Measurements from ENCODE around the gene ZNF319. TPM values are rescaled to one million over a fixed set of nuclear protein-coding genes. Genes with fewer than 3 reads are reported as not detected.
"Not testable (repeated sequence)": the region's sequence is repeated elsewhere in the genome, so short reads cannot be mapped to it uniquely, and the experiment has no call there.

ZNF319 gene
- total RNA-seq, 1 experiment from 2014 or later: 5.6 TPM

GRCh38 chr16:57987441-57988177 is 12.9 kb downstream of the ZNF319 start:
- no peak overlapping the region for H3K4me3 ChIP-seq
- no peak overlapping the region for H3K27ac ChIP-seq
- H3K4me1 ChIP-seq: no peaks in the 10 kb centered on the region; the same call in 1 of the 2 replicates
- DNase-seq: no peak
- no peaks in the 10 kb centered on the region for H3K27me3 ChIP-seq
- no peaks in the 10 kb centered on the region for H3K9me3 ChIP-seq (replicated peaks)
- H3K36me3 ChIP-seq: no peaks in the 10 kb centered on the region

GRCh38 chr16:57986196-57986595 is 14.3 kb downstream of the ZNF319 start:
- Histone ChIP-seq H3K27ac (no peak overlapping the region), H3K27me3 (no peaks in the 10 kb centered on the region), H3K9me3 (replicated peaks) (no peaks in the 10 kb centered on the region), H3K4me3 (no peak overlapping the region), H3K36me3 (no peaks in the 10 kb centered on the region), H3K4me1 (peaks cover 11% of the 10 kb centered on the region)
- DNase-seq: no peak

DNA sequence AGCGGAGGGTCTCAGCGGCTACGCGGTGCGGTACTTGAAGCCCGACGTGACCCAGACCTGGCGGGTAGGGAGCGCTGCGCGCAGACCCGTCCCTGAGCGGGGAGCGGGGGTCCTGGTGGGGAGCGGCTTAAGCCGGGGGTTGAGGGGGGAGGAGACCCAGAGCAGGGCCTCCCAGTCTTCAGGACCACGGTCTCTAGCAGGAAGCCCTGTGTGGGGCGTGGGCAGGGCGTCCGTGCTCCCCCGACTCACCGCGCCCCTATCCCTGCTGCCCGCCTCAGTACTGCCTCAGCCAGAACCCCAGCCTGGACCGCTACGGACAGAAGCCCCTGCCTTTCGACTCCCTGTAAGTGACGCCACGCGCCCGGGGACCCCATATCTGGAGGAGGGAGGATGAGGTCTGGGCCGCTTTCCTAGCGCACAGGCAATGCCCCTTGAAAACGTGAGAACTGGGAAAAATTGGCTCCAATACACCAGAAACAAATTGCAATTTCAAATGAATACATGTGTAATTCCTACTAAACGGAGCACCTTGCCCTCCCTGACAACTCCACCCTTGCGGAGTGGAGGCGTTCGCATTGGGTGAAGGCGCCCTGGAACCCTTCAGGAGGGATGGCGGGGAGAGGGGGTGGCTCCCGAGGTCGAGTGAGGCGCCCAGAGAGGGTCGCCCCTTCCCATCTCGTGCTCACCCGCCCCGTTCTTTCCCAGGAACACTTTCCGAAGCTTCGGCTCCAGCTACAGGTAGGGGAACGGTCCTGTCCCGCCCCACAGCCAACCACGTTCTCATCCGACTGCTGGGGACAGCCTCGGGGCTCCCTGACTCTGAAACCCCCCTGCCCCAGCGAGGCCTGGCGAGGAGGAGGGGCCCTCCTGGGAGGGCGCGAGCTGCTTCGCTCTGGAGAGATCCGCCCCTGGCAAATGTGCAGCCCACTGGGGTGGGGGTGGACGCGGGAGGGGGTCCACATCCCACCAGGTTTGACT is 15.0 kb downstream of the ZNF319 start:
- Histone ChIP-seq H3K4me3 (no peak overlapping the region), H3K27me3 (no peaks in the 10 kb centered on the region), H3K27ac (no peak overlapping the region), H3K9me3 (replicated peaks) (no peaks in the 10 kb centered on the region), H3K36me3 (no peaks in the 10 kb centered on the region), H3K4me1 (peaks cover 11% of the 10 kb centered on the region)
- no peak for DNase-seq

- Histone ChIP-seq H3K36me3 (no peaks in the 10 kb centered on the region), H3K27ac (no peak overlapping the region), H3K4me3 (no peak overlapping the region), H3K4me1 (peaks cover 11% of the 10 kb centered on the region), H3K9me3 (replicated peaks) (no peaks in the 10 kb centered on the region), H3K27me3 (peaks cover under 1% of the 10 kb centered on the region; the same call in 1 of the 2 replicates)
- DNase-seq: no peak
Observed at GRCh38 chr16:57984443-57985203, 15.8 kb downstream of the ZNF319 start.

DNA sequence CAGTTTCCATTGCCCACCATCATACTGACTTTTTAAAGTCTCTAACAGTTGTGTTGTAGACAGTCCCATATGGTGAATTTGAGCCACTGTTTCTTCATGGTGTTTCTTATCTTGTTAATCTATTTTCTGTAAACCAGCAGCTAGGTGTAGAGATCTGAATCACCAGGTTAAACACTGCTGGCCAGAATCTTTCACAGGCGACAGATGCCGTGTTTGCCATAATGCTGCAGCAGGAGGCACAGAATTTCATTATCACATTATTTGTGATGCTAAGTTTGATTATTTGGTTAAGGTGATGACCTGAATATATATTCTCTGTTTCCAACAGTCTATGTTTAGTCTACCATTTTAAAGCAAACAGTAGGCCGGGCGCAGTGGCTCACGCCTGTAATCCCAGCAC is 18.1 kb downstream of the ZNF319 start:
- H3K4me3 ChIP-seq: no peak overlapping the region
- no peak overlapping the region for H3K27ac ChIP-seq
- peaks cover 11% of the 10 kb centered on the region for H3K4me1 ChIP-seq
- H3K36me3 ChIP-seq: no peaks in the 10 kb centered on the region
- no peaks in the 10 kb centered on the region for H3K9me3 ChIP-seq (replicated peaks)
- peaks cover 12% of the 10 kb centered on the region for H3K27me3 ChIP-seq
- DNase-seq: no peak

DNA sequence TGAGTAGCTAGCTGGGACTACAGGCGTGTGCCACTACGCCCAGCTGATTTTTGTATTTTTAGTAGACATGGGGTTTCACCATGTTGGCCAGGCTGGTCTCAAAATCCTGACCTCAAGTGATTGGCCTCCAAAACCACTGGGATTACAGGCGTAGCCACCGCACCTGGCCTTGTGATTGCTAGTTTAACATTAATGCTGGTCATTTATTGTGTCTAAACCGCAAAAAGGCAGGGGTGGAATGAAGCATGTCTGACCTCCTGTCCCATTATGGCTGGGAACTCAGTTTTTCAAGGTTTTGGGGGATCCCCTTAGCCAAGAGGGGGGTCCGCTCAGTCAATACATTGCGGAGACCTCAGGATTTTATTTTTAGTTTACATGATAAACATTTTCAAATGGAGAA is 18.8 kb downstream of the ZNF319 start:
- no peak overlapping the region for H3K4me3 ChIP-seq
- H3K27ac ChIP-seq: no peak overlapping the region
- no peaks in the 10 kb centered on the region for H3K9me3 ChIP-seq (replicated peaks)
- H3K4me1 ChIP-seq: peaks cover 11% of the 10 kb centered on the region
- peaks cover 12% of the 10 kb centered on the region for H3K27me3 ChIP-seq
- peak; percentile 49 to 56 for DNase-seq
- no peaks in the 10 kb centered on the region for H3K36me3 ChIP-seq

GRCh38 chr16:57979006-57979585 is 21.4 kb downstream of the ZNF319 start:
- no peak overlapping the region for H3K27ac ChIP-seq
- no peaks in the 10 kb centered on the region for H3K9me3 ChIP-seq (replicated peaks)
- no peak for DNase-seq
- H3K27me3 ChIP-seq: peaks cover 12% of the 10 kb centered on the region
- no peak overlapping the region for H3K4me3 ChIP-seq
- H3K4me1 ChIP-seq: peaks cover 11% of the 10 kb centered on the region
- no peaks in the 10 kb centered on the region for H3K36me3 ChIP-seq

DNA sequence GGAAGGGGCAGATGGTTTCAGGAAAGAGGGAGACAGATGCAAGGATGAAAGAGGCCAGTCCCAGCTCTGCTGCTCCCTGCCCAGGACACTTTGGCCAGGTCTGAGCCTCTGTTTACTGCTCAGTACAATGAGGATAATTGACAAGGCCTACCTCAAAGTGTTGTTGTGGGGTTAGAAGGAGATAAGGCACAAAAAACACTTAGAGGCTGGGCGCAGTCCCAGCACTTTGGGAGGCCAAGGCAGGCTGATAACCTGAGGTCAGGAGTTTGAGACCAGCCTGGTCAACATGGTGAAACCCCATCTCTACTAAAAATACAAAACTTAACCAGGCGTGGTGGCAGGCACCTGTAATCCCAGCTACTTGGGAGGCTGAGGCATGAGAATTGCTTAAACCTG is 22.4 kb downstream of the ZNF319 start:
- Histone ChIP-seq H3K27me3 (peaks cover 12% of the 10 kb centered on the region), H3K4me1 (peaks cover 11% of the 10 kb centered on the region)
- not testable (repeated sequence) for H3K4me3 ChIP-seq; H3K36me3 ChIP-seq; H3K27ac ChIP-seq; DNase-seq; H3K9me3 ChIP-seq (replicated peaks)

- Histone ChIP-seq H3K9me3 (replicated peaks) (no peaks in the 10 kb centered on the region), H3K27me3 (peaks cover 12% of the 10 kb centered on the region), H3K27ac (no peak overlapping the region), H3K4me3 (no peak overlapping the region), H3K4me1 (peaks cover 11% of the 10 kb centered on the region), H3K36me3 (no peaks in the 10 kb centered on the region)
- DNase-seq: no peak
Observed at GRCh38 chr16:57977418-57978069, 22.9 kb downstream of the ZNF319 start.

DNA sequence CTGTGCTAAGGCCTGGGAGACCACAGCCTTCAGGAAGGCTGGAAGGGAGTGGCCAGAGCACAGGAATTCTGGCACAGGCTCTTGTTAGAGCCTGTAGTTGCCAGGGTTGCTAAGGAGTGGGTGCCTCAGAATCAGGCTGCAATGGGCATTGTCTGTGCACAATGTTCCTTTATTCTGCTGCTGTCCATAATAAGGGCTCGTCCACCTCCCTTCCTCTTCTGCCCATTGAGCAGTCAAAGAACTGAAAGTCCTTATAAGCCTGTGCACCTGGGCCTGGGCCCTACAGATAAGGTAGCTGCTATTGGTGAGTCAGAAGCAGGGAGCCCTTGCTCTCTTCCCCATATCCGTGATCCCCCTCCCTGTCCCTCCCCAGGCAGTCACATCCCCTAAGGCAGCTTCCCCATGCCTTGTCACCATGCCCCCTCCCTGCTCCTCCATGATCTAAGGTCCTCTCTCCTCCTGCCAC is 24.1 kb downstream of the ZNF319 start:
- Histone ChIP-seq H3K27me3 (peaks cover 12% of the 10 kb centered on the region), H3K4me3 (no peak overlapping the region), H3K4me1 (no peaks in the 10 kb centered on the region), H3K36me3 (no peaks in the 10 kb centered on the region), H3K9me3 (replicated peaks) (no peaks in the 10 kb centered on the region), H3K27ac (no peak overlapping the region)
- DNase-seq: no peak

DNA sequence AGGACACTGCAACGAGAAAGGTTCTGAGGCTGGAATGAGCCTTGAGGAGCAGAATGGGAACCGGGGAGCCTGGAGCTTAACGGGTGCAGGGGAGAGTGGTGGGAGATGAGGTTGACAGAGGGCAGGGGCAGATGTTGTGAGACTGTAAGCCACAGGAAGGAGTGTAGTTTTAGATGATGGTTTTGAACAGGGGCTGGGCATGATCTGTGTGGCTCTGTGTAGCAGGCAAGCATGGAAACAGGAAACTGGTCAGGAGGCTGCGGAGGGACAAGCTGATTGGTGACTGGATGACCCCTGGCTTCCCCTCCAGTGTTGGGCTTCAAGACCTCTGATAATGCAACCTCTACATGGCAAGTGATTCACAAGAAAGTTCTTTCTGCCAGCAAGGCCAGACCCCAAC is 28.2 kb downstream of the ZNF319 start:
- no peak for DNase-seq
- no peaks in the 10 kb centered on the region for H3K9me3 ChIP-seq (replicated peaks)
- H3K4me1 ChIP-seq: no peaks in the 10 kb centered on the region
- H3K36me3 ChIP-seq: no peaks in the 10 kb centered on the region
- H3K27me3 ChIP-seq: peaks cover 19% of the 10 kb centered on the region
- H3K4me3 ChIP-seq: no peak overlapping the region
- no peak overlapping the region for H3K27ac ChIP-seq

DNA sequence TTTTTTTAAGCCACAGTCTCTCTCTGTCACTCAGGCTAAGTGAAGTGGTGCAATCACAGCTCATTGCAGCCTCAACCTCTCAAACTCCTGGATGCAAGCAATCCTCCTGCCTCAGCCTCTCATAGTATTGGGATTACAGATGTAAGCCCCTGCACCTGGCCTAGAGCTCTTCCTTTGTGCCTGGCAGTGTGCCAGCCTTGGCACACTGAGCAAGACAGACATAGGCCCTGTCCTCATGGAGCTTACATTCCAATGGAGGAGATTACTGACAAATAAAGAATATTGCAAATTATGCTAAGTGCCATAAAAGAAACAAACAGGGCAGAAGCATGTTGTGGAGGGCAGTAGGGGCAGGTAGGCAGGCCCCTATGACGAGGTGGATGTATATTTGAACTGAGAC is 28.6 kb downstream of the ZNF319 start:
- Histone ChIP-seq H3K4me3 (no peak overlapping the region), H3K4me1 (no peaks in the 10 kb centered on the region), H3K27ac (no peak overlapping the region), H3K36me3 (no peaks in the 10 kb centered on the region), H3K9me3 (replicated peaks) (no peaks in the 10 kb centered on the region), H3K27me3 (peaks cover 19% of the 10 kb centered on the region)
- no peak for DNase-seq

DNA sequence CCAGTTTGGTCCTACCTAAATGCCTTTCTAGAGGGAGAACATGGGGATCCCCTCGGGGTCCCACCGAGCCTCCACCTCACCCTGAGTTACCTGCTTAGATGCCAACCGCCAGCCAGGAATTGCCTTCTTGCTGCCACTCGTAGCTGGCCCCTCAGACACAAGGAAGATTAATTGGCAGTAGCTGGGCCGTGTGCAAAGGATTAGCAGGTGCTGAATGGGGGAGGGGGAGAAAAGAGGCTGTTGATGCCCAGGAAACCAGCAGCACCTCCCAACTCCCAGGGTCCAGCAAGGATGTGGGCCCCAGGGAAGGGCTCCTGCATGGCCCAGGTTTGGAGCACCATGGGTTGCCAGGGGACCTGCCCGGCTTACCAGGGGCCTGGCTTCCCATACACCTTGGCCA is 29.5 kb downstream of the ZNF319 start, which contains the start of gene CNGB1:
Gene CNGB1 (minus strand): TSS at position 159 of the 400 bp plus-strand sequence. CDS start 3,842 bp downstream, outside the sequence.
- H3K27ac ChIP-seq: no peak within 1 kb of the TSS
- H3K4me1 ChIP-seq: no peaks in the 10 kb centered on the region
- no peaks in the 10 kb centered on the region for H3K36me3 ChIP-seq
- DNase-seq: no peak
- H3K27me3 ChIP-seq: peaks cover 19% of the 10 kb centered on the region
- no peak within 1 kb of the TSS for H3K4me3 ChIP-seq
- no peaks in the 10 kb centered on the region for H3K9me3 ChIP-seq (replicated peaks)

DNA sequence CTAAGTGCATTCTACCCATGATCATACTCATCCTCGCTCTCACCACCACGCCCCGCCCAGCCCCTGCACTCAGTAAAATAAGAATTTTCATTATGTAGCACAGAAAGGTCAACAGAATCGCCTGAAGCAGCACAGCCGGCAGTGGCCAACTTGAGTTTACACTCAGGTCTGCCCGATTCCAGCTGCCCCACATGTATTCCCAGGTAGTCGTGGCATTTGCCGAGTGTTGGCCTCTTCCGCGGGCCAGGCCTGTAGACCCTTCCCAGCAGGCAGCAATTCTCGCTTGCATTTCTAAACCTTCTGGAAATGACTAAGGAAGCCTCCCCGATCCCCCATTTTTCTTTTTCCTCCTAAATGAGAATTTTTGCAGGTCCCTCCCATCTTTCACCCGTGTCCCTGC is 30.2 kb downstream of the ZNF319 start:
- Histone ChIP-seq H3K9me3 (replicated peaks) (no peaks in the 10 kb centered on the region), H3K4me3 (no peak overlapping the region), H3K4me1 (no peaks in the 10 kb centered on the region), H3K27ac (no peak overlapping the region), H3K27me3 (peaks cover 19% of the 10 kb centered on the region), H3K36me3 (no peaks in the 10 kb centered on the region)
- no peak for DNase-seq
